MCF 10A (cell line): ENCODE results near the gene PDIK1L. TPM values are rescaled to one million over a fixed set of nuclear protein-coding genes. Genes with fewer than 3 reads are reported as not detected.

Experiments
- BruUV-seq: library from RNA; stranded (reverse); fragments of 400-500 nt; replicated peaks from 2 replicates; lab custom pipeline; 2021; lab: Mats Ljungman, UMichigan
- CTCF ChIA-PET: fragments of 300-600 bp; sonication (Branson Sonifier 250); formaldehyde crosslinking; extraction: SDS; loops from one replicate; lab custom pipeline; 2021; ENCODE audit warnings: antibody characterized with exemption, inconsistent platforms; lab: Yijun Ruan, JAX
- POLR2A ChIA-PET: fragments of 300-600, 350-650 bp; sonication (Branson Sonifier 250); formaldehyde crosslinking; extraction: SDS; loops from one replicate; lab custom pipeline; 2020; ENCODE audit warnings: antibody characterized with exemption, inconsistent platforms; lab: Yijun Ruan, JAX
- DNase-seq: peaks from one replicate; pipeline ENCODE4 v3.0.0-alpha.2; 2018; ENCODE audit not compliant: unreplicated experiment
- H3K27ac Mint-ChIP-seq: one replicate; pipeline ENCODE4 v1.8.0; 2022; ENCODE audit warnings: mild to moderate bottlenecking, low read depth, mixed read lengths; ENCODE audit not compliant: unreplicated experiment
- H3K27me3 Mint-ChIP-seq: one replicate; pipeline ENCODE4 v1.8.0; 2022; ENCODE audit warnings: mixed read lengths; ENCODE audit not compliant: insufficient read depth, unreplicated experiment
- H3K36me3 Mint-ChIP-seq: one replicate; pipeline ENCODE4 v1.8.0; 2022; ENCODE audit warnings: mild to moderate bottlenecking, moderate library complexity, mixed read lengths; ENCODE audit not compliant: insufficient read depth, unreplicated experiment
- H3K4me1 Mint-ChIP-seq: one replicate; pipeline ENCODE4 v1.8.0; 2022; ENCODE audit warnings: mixed read lengths; ENCODE audit not compliant: insufficient read depth, unreplicated experiment
- H3K4me3 Mint-ChIP-seq: one replicate; pipeline ENCODE4 v1.8.0; 2022; ENCODE audit warnings: mild to moderate bottlenecking, moderate library complexity, mixed read lengths; ENCODE audit not compliant: unreplicated experiment
- H3K9me3 Mint-ChIP-seq: one replicate; pipeline ENCODE4 v1.8.0; 2022; ENCODE audit warnings: mixed read lengths; ENCODE audit not compliant: unreplicated experiment
- intact Hi-C: fragments of 100-400 bp; cut with micrococcal nuclease; formaldehyde crosslinking; loops from 2 replicates; pipeline ENCODE4 v1.14.1; 2022
- total RNA-seq: library from RNA; stranded (reverse); gene quantifications from 2 replicates; pipeline ENCODE4 v1.2.3, GENCODE V29; 2022
- TF ChIP-seq, protein P1 (sequence below): fragments of 200-600 bp; IDR thresholded peaks from one replicate; pipeline ENCODE4 v1.8.0; 2022; ENCODE audit warnings: antibody characterized with exemption, mild to moderate bottlenecking; ENCODE audit not compliant: unreplicated experiment

The PDIK1L gene
- total RNA-seq, 1 experiment from 2014 or later: 10.9 TPM

DNA sequence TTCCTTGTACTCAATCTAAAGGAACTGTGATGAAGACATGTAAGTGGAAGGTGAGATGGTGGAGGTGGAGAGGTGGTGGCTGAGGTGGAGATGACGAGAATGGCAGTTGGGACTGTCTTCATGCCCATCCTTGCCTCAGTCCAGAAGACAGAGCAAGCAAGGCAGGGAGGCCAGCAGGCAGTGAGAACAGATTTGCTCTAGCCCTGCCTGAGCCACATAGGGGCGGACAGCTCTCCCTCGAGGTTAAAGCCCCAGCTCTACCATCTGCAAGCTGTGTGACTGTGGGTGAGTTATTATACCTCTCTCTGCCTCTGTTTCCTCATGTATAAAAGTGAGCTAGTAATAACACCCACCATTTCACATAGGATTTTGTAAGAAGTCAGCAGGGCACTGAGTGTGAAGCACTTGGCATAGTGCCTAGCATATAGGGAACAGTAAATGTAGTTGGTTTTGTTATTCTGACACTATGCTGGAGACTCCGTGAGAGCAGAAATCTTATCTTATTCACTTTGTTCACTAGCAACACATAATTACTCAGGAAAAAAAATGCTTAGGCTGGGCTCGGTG, 42.4 kb downstream of the PDIK1L start:
- TF ChIP-seq, protein P1, sequence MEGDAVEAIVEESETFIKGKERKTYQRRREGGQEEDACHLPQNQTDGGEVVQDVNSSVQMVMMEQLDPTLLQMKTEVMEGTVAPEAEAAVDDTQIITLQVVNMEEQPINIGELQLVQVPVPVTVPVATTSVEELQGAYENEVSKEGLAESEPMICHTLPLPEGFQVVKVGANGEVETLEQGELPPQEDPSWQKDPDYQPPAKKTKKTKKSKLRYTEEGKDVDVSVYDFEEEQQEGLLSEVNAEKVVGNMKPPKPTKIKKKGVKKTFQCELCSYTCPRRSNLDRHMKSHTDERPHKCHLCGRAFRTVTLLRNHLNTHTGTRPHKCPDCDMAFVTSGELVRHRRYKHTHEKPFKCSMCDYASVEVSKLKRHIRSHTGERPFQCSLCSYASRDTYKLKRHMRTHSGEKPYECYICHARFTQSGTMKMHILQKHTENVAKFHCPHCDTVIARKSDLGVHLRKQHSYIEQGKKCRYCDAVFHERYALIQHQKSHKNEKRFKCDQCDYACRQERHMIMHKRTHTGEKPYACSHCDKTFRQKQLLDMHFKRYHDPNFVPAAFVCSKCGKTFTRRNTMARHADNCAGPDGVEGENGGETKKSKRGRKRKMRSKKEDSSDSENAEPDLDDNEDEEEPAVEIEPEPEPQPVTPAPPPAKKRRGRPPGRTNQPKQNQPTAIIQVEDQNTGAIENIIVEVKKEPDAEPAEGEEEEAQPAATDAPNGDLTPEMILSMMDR: no peak
- POLR2A ChIA-PET: interaction anchor here (0.6 kb wide), 1 partner anchor 31 kb away, joined by 3 read pairs; no protein-coding TSS in a partner anchor
- H3K4me3 Mint-ChIP-seq: no peak overlapping the region
- no TSS peak for BruUV-seq
- no peaks in the 10 kb centered on the region for H3K27me3 Mint-ChIP-seq
- intact Hi-C loops: no loop called here
- DNase-seq: no peak
- CTCF ChIA-PET: no interaction called here
- no peaks in the 10 kb centered on the region for H3K4me1 Mint-ChIP-seq
- no peaks in the 10 kb centered on the region for H3K9me3 Mint-ChIP-seq
- H3K27ac Mint-ChIP-seq: no peak overlapping the region
- H3K36me3 Mint-ChIP-seq: no peaks in the 10 kb centered on the region

- no peaks in the 10 kb centered on the region for H3K4me1 Mint-ChIP-seq
- TF ChIP-seq, protein P1: no peak
- no peak overlapping the region for H3K4me3 Mint-ChIP-seq
- DNase-seq: no peak
- ChIA-PET POLR2A (no interaction called here), CTCF (interaction anchor here (1.0 to 1.8 kb wide), 2 partner anchors 10 to 15 kb away, joined by 3 to 9 read pairs; partner anchors contain the start of gene ZNF593)
- BruUV-seq: no TSS peak
- intact Hi-C loops: no loop called here
- H3K9me3 Mint-ChIP-seq: no peaks in the 10 kb centered on the region
- no peak overlapping the region for H3K27ac Mint-ChIP-seq
- no peaks in the 10 kb centered on the region for H3K36me3 Mint-ChIP-seq
- H3K27me3 Mint-ChIP-seq: no peaks in the 10 kb centered on the region
Observed at GRCh38 chr1:26154750-26155149, 43.1 kb downstream of the PDIK1L start.

DNA sequence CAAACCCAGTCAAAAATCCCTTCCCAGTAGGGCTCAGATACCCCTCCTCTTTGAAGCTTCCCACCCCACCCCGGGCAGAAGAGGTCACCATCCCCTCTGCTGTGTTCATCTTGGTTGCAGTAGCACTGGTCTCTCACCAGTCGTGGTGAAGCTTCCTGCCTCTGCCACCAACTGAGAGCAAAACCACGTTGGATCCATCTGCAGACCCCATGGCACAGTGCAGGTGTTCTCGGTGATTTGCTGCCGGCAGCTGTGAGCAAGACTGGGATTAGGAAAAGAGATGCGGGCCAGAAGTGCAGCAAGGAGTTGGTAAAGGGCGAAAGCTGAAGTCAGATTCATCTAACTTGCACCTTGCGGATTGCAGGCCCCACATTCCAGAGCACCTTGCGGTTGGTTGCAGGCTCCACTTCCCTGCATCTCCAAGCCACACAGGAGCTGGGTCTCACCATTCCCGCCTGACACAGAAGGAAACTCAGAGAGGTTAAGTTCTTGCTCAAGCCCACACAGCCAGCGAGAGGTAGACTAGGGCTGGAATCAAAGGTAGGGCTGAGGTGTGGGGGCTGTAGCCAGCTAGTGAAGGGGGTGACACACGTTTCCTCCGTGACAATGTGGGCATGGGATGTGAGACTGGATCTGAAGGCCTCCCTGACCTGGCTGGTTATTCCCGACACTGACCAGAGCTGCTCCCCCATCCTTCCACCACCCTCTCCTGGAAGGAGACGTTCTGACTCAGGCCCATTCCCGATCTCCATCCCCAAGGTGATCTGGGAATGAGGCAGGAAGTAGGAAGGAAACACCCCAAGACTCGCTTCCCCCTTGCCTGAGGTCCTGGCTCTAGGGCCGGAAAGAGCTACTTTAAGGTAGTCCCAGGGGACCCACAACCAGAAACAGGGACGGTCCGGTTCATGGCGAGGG, 44.0 kb downstream of the PDIK1L start:
- DNase-seq: no peak
- H3K27me3 Mint-ChIP-seq: no peaks in the 10 kb centered on the region
- no peaks in the 10 kb centered on the region for H3K4me1 Mint-ChIP-seq
- intact Hi-C loops: no loop called here
- H3K9me3 Mint-ChIP-seq: no peaks in the 10 kb centered on the region
- no TSS peak for BruUV-seq
- TF ChIP-seq, protein P1: no peak
- H3K36me3 Mint-ChIP-seq: no peaks in the 10 kb centered on the region
- H3K27ac Mint-ChIP-seq: no peak overlapping the region
- CTCF ChIA-PET: interaction anchor here (0.6 to 3.2 kb wide), 6 partner anchors 11 to 262 kb away, joined by 3 to 14 read pairs (median 3); partner anchors contain the start of genes C1orf232, CNKSR1 and ZNF593
- POLR2A ChIA-PET: no interaction called here
- H3K4me3 Mint-ChIP-seq: no peak overlapping the region

DNA sequence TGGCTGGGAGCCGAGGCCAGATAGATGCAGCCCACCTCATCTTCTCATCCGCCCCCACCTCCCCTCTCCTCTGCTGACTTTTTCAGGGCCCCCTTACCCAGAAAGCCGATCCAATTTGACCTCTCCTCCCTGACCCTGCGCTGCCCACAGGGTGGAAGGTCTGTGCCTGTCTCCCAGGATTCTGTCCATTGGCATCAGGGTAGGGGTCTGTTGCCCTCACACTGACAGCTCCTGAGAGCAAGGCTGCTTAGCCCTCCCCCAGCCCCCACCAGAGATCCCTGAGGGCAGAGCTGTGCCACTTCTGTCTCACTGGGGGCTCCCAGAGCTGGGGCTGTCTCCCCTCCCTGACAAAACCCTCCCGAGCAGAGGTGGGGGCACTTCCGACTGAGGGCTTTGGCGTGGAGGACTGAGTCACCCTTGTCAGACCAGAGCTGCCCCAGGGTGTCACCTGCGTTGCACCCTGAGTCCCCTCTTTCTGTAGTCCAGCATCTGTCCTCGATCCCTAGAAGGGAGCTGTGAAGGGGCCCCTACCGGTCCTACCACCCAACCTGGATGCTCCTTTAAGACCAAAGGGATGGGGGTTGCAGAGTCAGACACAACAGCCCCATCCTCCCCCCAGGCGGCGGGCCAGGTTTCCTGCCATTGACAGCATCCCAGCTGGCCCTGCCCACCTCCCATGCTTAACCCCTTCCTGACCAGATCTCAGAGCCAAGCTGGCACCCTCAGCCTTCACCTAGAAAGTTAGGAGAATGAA, 44.8 kb downstream of the PDIK1L start:
- no peak for DNase-seq
- TF ChIP-seq, protein P1: no peak
- Mint-ChIP-seq H3K4me1 (no peaks in the 10 kb centered on the region), H3K36me3 (no peaks in the 10 kb centered on the region), H3K27me3 (no peaks in the 10 kb centered on the region), H3K4me3 (no peak overlapping the region), H3K9me3 (no peaks in the 10 kb centered on the region), H3K27ac (no peak overlapping the region)
- intact Hi-C loops: no loop called here
- BruUV-seq: no TSS peak
- ChIA-PET POLR2A (no interaction called here), CTCF (interaction anchor here (0.7 to 3.2 kb wide), 7 partner anchors 11 to 53 kb away, joined by 3 to 18 read pairs (median 9); partner anchors contain the start of genes C1orf232, CNKSR1 and ZNF593)
